ENCODE results near the gene INPP5J.

INPP5J gene

GRCh38 chr22:31130873-31131272 lies 8.1 kb downstream of the INPP5J start:
- Histone ChIP-seq H3K36me3 (no peaks in the 10 kb centered on the region), H3K9me3 (no peaks in the 10 kb centered on the region), H3K4me1 (ENCODE audit: control insufficient read depth in 1 of 2, insufficient read depth in 1 of 2, low read depth in 1 of 2, low read length in 1 of 2) (no peaks in the 10 kb centered on the region), H3K27ac (no peak overlapping the region), H3K4me3 (ENCODE audit: low read depth in 1 of 2, low read length in 1 of 2) (no peak overlapping the region), H3K27me3 (peaks cover 6% of the 10 kb centered on the region)
- no peak for TF ChIP-seq CTCF (IDR thresholded peaks at IDR 0.05)

DNA sequence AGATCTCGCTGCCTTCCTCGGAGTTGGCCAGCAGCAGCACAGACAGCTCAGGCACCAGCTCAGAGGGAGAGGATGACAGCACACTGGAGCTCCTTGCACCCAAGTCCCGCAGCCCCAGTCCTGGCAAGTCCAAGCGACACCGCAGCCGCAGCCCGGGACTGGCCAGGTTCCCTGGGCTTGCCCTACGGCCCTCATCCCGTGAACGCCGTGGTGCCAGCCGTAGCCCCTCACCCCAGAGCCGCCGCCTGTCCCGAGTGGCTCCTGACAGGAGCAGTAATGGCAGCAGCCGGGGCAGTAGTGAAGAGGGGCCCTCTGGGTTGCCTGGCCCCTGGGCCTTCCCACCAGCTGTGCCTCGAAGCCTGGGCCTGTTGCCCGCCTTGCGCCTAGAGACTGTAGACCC lies 11.1 kb downstream of the INPP5J start:
- peaks cover under 1% of the 10 kb centered on the region for H3K27me3 ChIP-seq
- TF ChIP-seq CTCF (IDR thresholded peaks at IDR 0.05): no peak
- peaks cover 0 to 3% of the 10 kb centered on the region in 2 experiments for H3K4me1 ChIP-seq (ENCODE audit: control insufficient read depth in 1 of 2, insufficient read depth in 1 of 2, low read depth in 1 of 2, low read length in 1 of 2)
- H3K9me3 ChIP-seq: no peaks in the 10 kb centered on the region
- no peak overlapping the region for H3K4me3 ChIP-seq (ENCODE audit: low read depth in 1 of 2, low read length in 1 of 2)
- H3K27ac ChIP-seq: no peak overlapping the region
- H3K36me3 ChIP-seq: no peaks in the 10 kb centered on the region

DNA sequence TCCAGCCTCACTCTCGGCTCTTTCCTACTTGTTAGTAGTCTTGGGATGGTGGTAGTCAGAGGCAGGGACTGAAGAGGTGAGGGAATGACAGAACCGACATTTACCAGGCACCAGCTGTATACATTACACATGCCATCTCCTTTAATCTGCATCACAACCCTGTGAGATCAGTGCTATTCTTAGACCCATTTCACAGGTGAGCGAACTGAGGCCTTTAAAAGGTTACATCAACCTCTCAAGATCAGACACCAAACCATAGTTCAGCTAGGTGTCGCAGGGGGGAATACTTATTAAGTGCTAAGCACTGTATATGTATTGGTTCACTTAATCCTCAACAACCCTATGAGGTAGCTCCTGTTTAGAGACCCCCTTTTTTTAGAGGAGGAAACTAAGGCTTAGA lies 11.9 kb downstream of the INPP5J start:
- peaks cover 8% of the 10 kb centered on the region for H3K27me3 ChIP-seq
- H3K4me1 ChIP-seq (ENCODE audit: control insufficient read depth in 1 of 2, insufficient read depth in 1 of 2, low read depth in 1 of 2, low read length in 1 of 2): peaks cover 0 to 3% of the 10 kb centered on the region in 2 experiments
- H3K27ac ChIP-seq: no peak overlapping the region
- no peak for TF ChIP-seq CTCF (IDR thresholded peaks at IDR 0.05)
- H3K36me3 ChIP-seq: no peaks in the 10 kb centered on the region
- no peak overlapping the region for H3K4me3 ChIP-seq (ENCODE audit: low read depth in 1 of 2, low read length in 1 of 2)
- H3K9me3 ChIP-seq: no peaks in the 10 kb centered on the region

GRCh38 chr22:31135706-31136105 lies 12.9 kb downstream of the INPP5J start:
- no peak overlapping the region for H3K27ac ChIP-seq
- H3K27me3 ChIP-seq: peaks cover 18% of the 10 kb centered on the region
- H3K9me3 ChIP-seq: no peaks in the 10 kb centered on the region
- TF ChIP-seq CTCF (IDR thresholded peaks at IDR 0.05): no peak
- H3K4me1 ChIP-seq (ENCODE audit: control insufficient read depth in 1 of 2, insufficient read depth in 1 of 2, low read depth in 1 of 2, low read length in 1 of 2): peaks cover 0 to 3% of the 10 kb centered on the region in 2 experiments
- H3K4me3 ChIP-seq (ENCODE audit: low read depth in 1 of 2, low read length in 1 of 2): no peak overlapping the region
- H3K36me3 ChIP-seq: no peaks in the 10 kb centered on the region

GRCh38 chr22:31136155-31136554 lies 13.4 kb downstream of the INPP5J start:
- Histone ChIP-seq H3K9me3 (no peaks in the 10 kb centered on the region), H3K36me3 (no peaks in the 10 kb centered on the region), H3K4me1 (ENCODE audit: control insufficient read depth in 1 of 2, insufficient read depth in 1 of 2, low read depth in 1 of 2, low read length in 1 of 2) (peaks cover 0 to 3% of the 10 kb centered on the region in 2 experiments), H3K4me3 (ENCODE audit: low read depth in 1 of 2, low read length in 1 of 2) (no peak overlapping the region), H3K27me3 (peaks cover 21% of the 10 kb centered on the region), H3K27ac (no peak overlapping the region)
- no peak for TF ChIP-seq CTCF (IDR thresholded peaks at IDR 0.05)

DNA sequence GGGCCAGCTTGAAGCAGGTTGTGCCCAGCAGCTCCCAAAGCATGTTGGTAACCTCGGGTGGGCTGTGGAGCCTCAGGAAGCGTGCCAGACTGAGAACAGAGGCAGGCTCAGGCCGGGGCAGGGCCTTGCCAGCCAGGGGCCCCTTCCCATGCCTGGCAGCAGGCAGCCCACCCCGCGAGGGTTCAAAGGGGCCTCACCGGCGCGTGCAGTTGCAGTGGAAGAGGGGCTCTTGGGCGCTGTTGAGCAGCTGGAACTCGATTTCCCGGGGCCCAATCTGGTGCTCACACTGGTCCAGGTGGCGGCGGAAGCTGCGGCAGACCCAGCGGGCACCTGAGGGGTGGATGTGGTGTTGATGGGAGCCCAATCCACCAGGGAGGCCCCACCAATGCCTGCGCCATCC lies 13.9 kb downstream of the INPP5J start:
- H3K27me3 ChIP-seq: peaks cover 21% of the 10 kb centered on the region
- H3K4me1 ChIP-seq (ENCODE audit: control insufficient read depth in 1 of 2, insufficient read depth in 1 of 2, low read depth in 1 of 2, low read length in 1 of 2): peaks cover 0 to 3% of the 10 kb centered on the region in 2 experiments
- H3K4me3 ChIP-seq (ENCODE audit: low read depth in 1 of 2, low read length in 1 of 2): no peak overlapping the region
- TF ChIP-seq CTCF (IDR thresholded peaks at IDR 0.05): no peak
- no peak overlapping the region for H3K27ac ChIP-seq
- no peaks in the 10 kb centered on the region for H3K36me3 ChIP-seq
- no peaks in the 10 kb centered on the region for H3K9me3 ChIP-seq

Measured in neutrophil (primary cell).